Loucy (cell line): ENCODE data around the gene LTBP1.

Experiments
- H2AFZ ChIP-seq: fragments of 200-600 bp; sonication (generic); 2 replicates; pipeline ENCODE4 v1.6.0; 2016; ENCODE audit warnings: antibody characterized with exemption, mild to moderate bottlenecking, low read length, moderate library complexity
- H3F3A ChIP-seq: fragments of 200-600 bp; 2 replicates; pipeline ENCODE4 v1.6.0; 2016; ENCODE audit warnings: antibody characterized with exemption, low read depth, mild to moderate bottlenecking
- H3K27me3 ChIP-seq: fragments of 200-600 bp; sonication (generic); 2 replicates; pipeline ENCODE4 v1.6.1; 2014; ENCODE audit warnings: low read length, mild to moderate bottlenecking; ENCODE audit not compliant: insufficient read depth, poor library complexity, severe bottlenecking
- H3K36me3 ChIP-seq: fragments of 200-600 bp; sonication (generic); 2 replicates; pipeline ENCODE4 v1.6.1; 2016; ENCODE audit warnings: low read length; ENCODE audit not compliant: insufficient read depth
- H3K4me1 ChIP-seq: fragments of 200-600 bp; sonication (generic); 2 replicates; pipeline ENCODE4 v1.5.1; 2014; ENCODE audit warnings: low read length, mild to moderate bottlenecking; ENCODE audit not compliant: insufficient read depth, poor library complexity, severe bottlenecking
- H3K4me2 ChIP-seq: fragments of 200-600 bp; sonication (generic); 2 replicates; pipeline ENCODE4 v1.6.0; 2014; ENCODE audit warnings: antibody characterized with exemption, low read length, low read depth, mild to moderate bottlenecking; ENCODE audit not compliant: poor library complexity, severe bottlenecking
- H3K4me3 ChIP-seq: fragments of 200-600 bp; sonication (generic); 2 replicates; pipeline ENCODE4 v1.5.1; 2014; ENCODE audit warnings: low read length, mild to moderate bottlenecking, mixed read lengths; ENCODE audit not compliant: poor library complexity, severe bottlenecking
- H3K79me2 ChIP-seq: fragments of 200-600 bp; sonication (generic); 2 replicates; pipeline ENCODE4 v1.6.1; 2014; ENCODE audit warnings: low read length; ENCODE audit not compliant: insufficient read depth
- H3K9ac ChIP-seq: fragments of 200-600 bp; sonication (generic); 2 replicates; pipeline ENCODE4 v1.6.0; 2014; ENCODE audit warnings: mild to moderate bottlenecking, low read depth, low read length, moderate library complexity; ENCODE audit not compliant: poor library complexity, severe bottlenecking
- H3K9me2 ChIP-seq: fragments of 200-600 bp; sonication (generic); replicated peaks from 2 replicates; pipeline ENCODE4 v1.6.1; 2016; ENCODE audit warnings: low read depth, low read length, mixed read lengths
- H3K9me3 ChIP-seq: fragments of 200-600 bp; sonication (generic); 2 replicates; pipeline ENCODE4 v1.6.1; 2014; ENCODE audit warnings: mild to moderate bottlenecking, antibody characterized with exemption, low read length, low read depth; ENCODE audit not compliant: insufficient read depth
- H4K20me1 ChIP-seq: fragments of 200-600 bp; sonication (generic); 2 replicates; pipeline ENCODE4 v1.6.0; 2014; ENCODE audit warnings: antibody characterized with exemption, low read length, mild to moderate bottlenecking; ENCODE audit not compliant: insufficient read depth, poor library complexity, severe bottlenecking
- CTCF ChIP-seq: fragments of 200-600 bp; sonication (generic); conservative IDR thresholded peaks from 2 replicates; pipeline ENCODE4 v1.5.1; 2014; ENCODE audit warnings: mild to moderate bottlenecking, antibody characterized with exemption, low read length
- EZH2phosphoT487 ChIP-seq: fragments of 200-600 bp; IDR thresholded peaks from 2 replicates; pipeline ENCODE4 v1.6.1; 2018; ENCODE audit warnings: antibody characterized with exemption, mild to moderate bottlenecking, moderate library complexity, borderline replicate concordance

The LTBP1 gene

GRCh38 chr2:32960647-32961403 is 14.1 kb downstream of the LTBP1 start:
- no peaks in the 10 kb centered on the region for H3K9me3 ChIP-seq
- TF ChIP-seq EZH2phosphoT487 (no peak), CTCF (no peak)
- H3K9ac ChIP-seq: no peak overlapping the region
- H3K36me3 ChIP-seq: no peaks in the 10 kb centered on the region
- no peaks in the 10 kb centered on the region for H4K20me1 ChIP-seq
- no peaks in the 10 kb centered on the region for H3K79me2 ChIP-seq
- no peak overlapping the region for H2AFZ ChIP-seq
- no peak overlapping the region for H3K4me2 ChIP-seq
- no peak overlapping the region for H3K4me3 ChIP-seq
- H3F3A ChIP-seq: no peaks in the 10 kb centered on the region
- H3K9me2 ChIP-seq: no peaks in the 10 kb centered on the region
- no peaks in the 10 kb centered on the region for H3K4me1 ChIP-seq
- no peaks in the 10 kb centered on the region for H3K27me3 ChIP-seq

GRCh38 chr2:32962690-32963089 is 15.9 kb downstream of the LTBP1 start:
- Histone ChIP-seq H4K20me1 (no peaks in the 10 kb centered on the region), H3K36me3 (no peaks in the 10 kb centered on the region), H3K4me3 (no peak overlapping the region), H3F3A (no peaks in the 10 kb centered on the region), H3K9me3 (no peaks in the 10 kb centered on the region), H3K27me3 (no peaks in the 10 kb centered on the region), H3K4me1 (no peaks in the 10 kb centered on the region), H3K4me2 (no peak overlapping the region), H3K9ac (no peak overlapping the region), H3K79me2 (no peaks in the 10 kb centered on the region), H2AFZ (no peak overlapping the region), H3K9me2 (no peaks in the 10 kb centered on the region)
- no peak for TF ChIP-seq CTCF
- TF ChIP-seq EZH2phosphoT487: no peak

- H3K9me3 ChIP-seq: no peaks in the 10 kb centered on the region
- no peaks in the 10 kb centered on the region for H3K27me3 ChIP-seq
- TF ChIP-seq EZH2phosphoT487: no peak
- TF ChIP-seq CTCF: no peak
- no peak overlapping the region for H3K9ac ChIP-seq
- H3K4me1 ChIP-seq: no peaks in the 10 kb centered on the region
- no peaks in the 10 kb centered on the region for H3K9me2 ChIP-seq
- H2AFZ ChIP-seq: no peak overlapping the region
- H3K4me2 ChIP-seq: no peak overlapping the region
- H3K36me3 ChIP-seq: no peaks in the 10 kb centered on the region
- H4K20me1 ChIP-seq: no peaks in the 10 kb centered on the region
- H3F3A ChIP-seq: no peaks in the 10 kb centered on the region
- no peaks in the 10 kb centered on the region for H3K79me2 ChIP-seq
- H3K4me3 ChIP-seq: no peak overlapping the region
Observed at GRCh38 chr2:32963941-32964340, 17.2 kb downstream of the LTBP1 start.
